ENCODE results near the gene STAT5B. TPM values are rescaled to one million over a fixed set of nuclear protein-coding genes. Genes with fewer than 3 reads are reported as not detected.

STAT5B gene
- polyA plus RNA-seq, 1 donor (not counting 4 experiments of a cell fraction or from before 2014, with no cell fraction given): 16.1 TPM

GRCh38 chr17:42202696-42203095, 73.5 kb downstream of the STAT5B start:
- Histone ChIP-seq H3K4me1 (ENCODE audit: control insufficient read depth, extremely low read depth, insufficient read depth, low read length) (no peaks in the 10 kb centered on the region), H3K9me1 (ENCODE audit: control insufficient read depth, extremely low read depth, insufficient read depth, low read length) (no peaks in the 10 kb centered on the region), H3K36me3 (ENCODE audit: control insufficient read depth in 2 of 2, extremely low read depth in 1 of 2, insufficient read depth in 2 of 2, low read length in 2 of 2) (peaks cover 0 to 2% of the 10 kb centered on the region in 2 experiments), H3K4me3 (ENCODE audit: control insufficient read depth in 2 of 3, extremely low read depth in 1 of 3, insufficient read depth in 2 of 3, low read depth in 1 of 3, low read length in 3 of 3) (no peak overlapping the region), H3K9me3 (ENCODE audit: control insufficient read depth, low read depth, low read length) (no peaks in the 10 kb centered on the region), H3K4me2 (ENCODE audit: control insufficient read depth, extremely low read depth, insufficient read depth, low read depth, low read length) (no peak overlapping the region), H2AFZ (ENCODE audit: control insufficient read depth, low read length) (no peak overlapping the region), H3K79me2 (ENCODE audit: control insufficient read depth, insufficient read depth, low read length) (no peaks in the 10 kb centered on the region), H3K27me3 (ENCODE audit: control insufficient read depth, extremely low read depth, insufficient read depth, low read length) (no peaks in the 10 kb centered on the region), H3K27ac (ENCODE audit: control insufficient read depth, insufficient read depth, low read length) (no peak overlapping the region), H4K20me1 (ENCODE audit: control insufficient read depth, extremely low read depth, insufficient read depth, low read length) (no peaks in the 10 kb centered on the region), H3K9ac (ENCODE audit: control insufficient read depth, extremely low read depth, insufficient read depth, low read length) (no peak overlapping the region)
- TF ChIP-seq, protein P1, sequence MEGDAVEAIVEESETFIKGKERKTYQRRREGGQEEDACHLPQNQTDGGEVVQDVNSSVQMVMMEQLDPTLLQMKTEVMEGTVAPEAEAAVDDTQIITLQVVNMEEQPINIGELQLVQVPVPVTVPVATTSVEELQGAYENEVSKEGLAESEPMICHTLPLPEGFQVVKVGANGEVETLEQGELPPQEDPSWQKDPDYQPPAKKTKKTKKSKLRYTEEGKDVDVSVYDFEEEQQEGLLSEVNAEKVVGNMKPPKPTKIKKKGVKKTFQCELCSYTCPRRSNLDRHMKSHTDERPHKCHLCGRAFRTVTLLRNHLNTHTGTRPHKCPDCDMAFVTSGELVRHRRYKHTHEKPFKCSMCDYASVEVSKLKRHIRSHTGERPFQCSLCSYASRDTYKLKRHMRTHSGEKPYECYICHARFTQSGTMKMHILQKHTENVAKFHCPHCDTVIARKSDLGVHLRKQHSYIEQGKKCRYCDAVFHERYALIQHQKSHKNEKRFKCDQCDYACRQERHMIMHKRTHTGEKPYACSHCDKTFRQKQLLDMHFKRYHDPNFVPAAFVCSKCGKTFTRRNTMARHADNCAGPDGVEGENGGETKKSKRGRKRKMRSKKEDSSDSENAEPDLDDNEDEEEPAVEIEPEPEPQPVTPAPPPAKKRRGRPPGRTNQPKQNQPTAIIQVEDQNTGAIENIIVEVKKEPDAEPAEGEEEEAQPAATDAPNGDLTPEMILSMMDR (optimal IDR thresholded peaks at IDR 0.05 in 1 of 3, IDR thresholded peaks at IDR 0.05 in 1 of 3, conservative IDR thresholded peaks at IDR 0.05 in 1 of 3; ENCODE audit: extremely low read depth in 1 of 3, insufficient read depth in 2 of 3, low read length in 3 of 3): no peak
- no peak for TF ChIP-seq EZH2 (IDR thresholded peaks at IDR 0.05; ENCODE audit: low read length)
- dilution Hi-C loops (cut with MboI; ENCODE audit: extremely low pct_ligation_motif_present, low sequenced_read_pairs): no loop called here
- FAIRE-seq (no peak), DNase-seq (ENCODE audit: low read depth, low spot score) (no peak)

DNA sequence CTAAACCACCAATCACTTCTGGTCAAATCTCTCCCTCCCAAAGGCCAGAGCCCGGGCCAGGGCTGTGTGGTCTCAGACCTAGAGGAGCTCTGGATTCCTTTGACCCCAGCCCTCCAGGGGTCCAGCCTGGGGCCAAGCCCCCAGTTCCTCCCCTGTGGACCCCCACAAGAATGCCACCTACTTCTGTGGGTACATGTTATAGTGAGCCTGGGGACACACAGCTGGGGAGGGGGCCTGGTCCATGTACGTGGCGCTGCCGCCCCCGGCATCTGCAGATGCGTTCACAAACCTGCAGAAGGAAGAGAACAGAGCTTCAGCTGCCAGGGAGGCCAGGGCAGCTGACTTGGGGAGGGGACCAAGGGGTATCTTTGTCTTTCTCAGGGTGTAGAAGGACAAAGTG, 74.0 kb downstream of the STAT5B start:
- H3K27me3 ChIP-seq (ENCODE audit: control insufficient read depth, extremely low read depth, insufficient read depth, low read length): no peaks in the 10 kb centered on the region
- TF ChIP-seq, protein P1 (optimal IDR thresholded peaks at IDR 0.05 in 1 of 3, IDR thresholded peaks at IDR 0.05 in 1 of 3, conservative IDR thresholded peaks at IDR 0.05 in 1 of 3; ENCODE audit: extremely low read depth in 1 of 3, insufficient read depth in 2 of 3, low read length in 3 of 3): no peak
- TF ChIP-seq EZH2 (IDR thresholded peaks at IDR 0.05; ENCODE audit: low read length): no peak
- H4K20me1 ChIP-seq (ENCODE audit: control insufficient read depth, extremely low read depth, insufficient read depth, low read length): no peaks in the 10 kb centered on the region
- no peak overlapping the region for H3K4me3 ChIP-seq (ENCODE audit: control insufficient read depth in 2 of 3, extremely low read depth in 1 of 3, insufficient read depth in 2 of 3, low read depth in 1 of 3, low read length in 3 of 3)
- DNase-seq (ENCODE audit: low read depth, low spot score) (no peak), FAIRE-seq (no peak)
- dilution Hi-C loops (cut with MboI; ENCODE audit: extremely low pct_ligation_motif_present, low sequenced_read_pairs): no loop called here
- no peak overlapping the region for H3K27ac ChIP-seq (ENCODE audit: control insufficient read depth, insufficient read depth, low read length)
- H3K79me2 ChIP-seq (ENCODE audit: control insufficient read depth, insufficient read depth, low read length): no peaks in the 10 kb centered on the region
- H3K9me3 ChIP-seq (ENCODE audit: control insufficient read depth, low read depth, low read length): no peaks in the 10 kb centered on the region
- no peaks in the 10 kb centered on the region for H3K9me1 ChIP-seq (ENCODE audit: control insufficient read depth, extremely low read depth, insufficient read depth, low read length)
- H3K9ac ChIP-seq (ENCODE audit: control insufficient read depth, extremely low read depth, insufficient read depth, low read length): no peak overlapping the region
- H3K4me2 ChIP-seq (ENCODE audit: control insufficient read depth, extremely low read depth, insufficient read depth, low read depth, low read length): no peak overlapping the region
- peaks cover 0 to 2% of the 10 kb centered on the region in 2 experiments for H3K36me3 ChIP-seq (ENCODE audit: control insufficient read depth in 2 of 2, extremely low read depth in 1 of 2, insufficient read depth in 2 of 2, low read length in 2 of 2)
- H2AFZ ChIP-seq (ENCODE audit: control insufficient read depth, low read length): no peak overlapping the region
- H3K4me1 ChIP-seq (ENCODE audit: control insufficient read depth, extremely low read depth, insufficient read depth, low read length): no peaks in the 10 kb centered on the region

Measured in keratinocyte (primary cell).